ENCODE data around the gene COP1.

GRCh38 chr1:176051902-176052518 lies 155.1 kb downstream of the COP1 start:
- TF ChIP-seq CTCF (IDR thresholded peaks at IDR 0.05) = no peak
- TF ChIP-seq POLR2A (IDR thresholded peaks at IDR 0.05) = no peak

Measured in esophagus squamous epithelium (tissue), 4 donors.